GM21528 (cell line): ENCODE data around the gene CNKSR1.

Source experiments
- ATAC-seq: cut with Tn5 transposase; IDR thresholded peaks from one replicate; pipeline ENCODE4 v1.9.1; 2021; ENCODE audit warnings: mild to moderate bottlenecking, moderate library complexity; ENCODE audit not compliant: unreplicated experiment, low FRiP score

Gene CNKSR1

GRCh38 chr1:26159743-26160039, 17.6 kb upstream of the CNKSR1 start:
- ATAC-seq = no peak

GRCh38 chr1:26160527-26161414, 16.5 kb upstream of the CNKSR1 start:
- no peak for ATAC-seq

- no peak for ATAC-seq
Measured at GRCh38 chr1:26161415-26162219, 15.7 kb upstream of the CNKSR1 start.

GRCh38 chr1:26162220-26162709, 15.0 kb upstream of the CNKSR1 start:
- no peak for ATAC-seq

- ATAC-seq = no peak
Measured at GRCh38 chr1:26163684-26164035, 13.6 kb upstream of the CNKSR1 start.

DNA sequence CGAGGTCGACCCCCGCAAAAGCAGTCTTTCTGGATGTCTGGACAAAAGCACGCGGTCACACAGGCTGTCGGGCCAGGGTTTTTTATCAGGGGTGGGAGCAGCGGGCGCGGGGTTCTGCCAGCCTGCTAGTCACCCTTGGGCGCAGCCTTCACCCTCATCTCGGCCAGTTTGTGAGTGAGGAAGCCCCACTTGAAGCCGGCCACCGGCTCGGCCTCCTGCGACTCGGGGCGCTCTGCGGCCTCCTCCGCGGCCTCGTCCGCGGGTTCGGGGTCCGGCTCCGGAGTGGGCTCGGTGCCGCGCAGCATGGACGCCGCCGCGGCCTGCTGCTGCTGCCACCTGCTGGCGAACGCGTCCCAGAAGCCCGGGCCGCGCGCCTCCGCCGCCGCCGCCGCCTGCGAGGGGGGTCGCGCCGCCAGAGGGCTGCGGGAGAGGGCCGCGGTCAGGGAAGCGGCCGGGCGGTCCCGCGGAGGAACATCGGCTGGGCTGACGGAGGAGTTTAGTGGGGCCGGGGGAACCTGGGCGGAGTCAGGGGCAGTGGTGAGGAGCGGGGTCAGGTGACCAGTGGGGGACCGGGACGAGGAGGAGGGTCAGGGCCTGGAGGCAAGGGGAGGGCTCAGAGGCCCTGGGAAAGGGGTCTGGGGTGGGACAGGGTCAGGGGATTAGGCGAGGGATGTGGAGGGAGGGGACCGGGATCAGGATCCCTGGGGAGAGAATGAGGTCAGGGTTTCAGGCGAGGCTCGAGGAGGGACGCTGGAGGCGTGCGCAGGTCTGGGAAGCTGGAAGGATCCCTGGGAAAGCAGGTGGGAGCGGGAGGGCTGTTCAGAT, 13.0 kb upstream of the CNKSR1 start:
- ATAC-seq = no peak

DNA sequence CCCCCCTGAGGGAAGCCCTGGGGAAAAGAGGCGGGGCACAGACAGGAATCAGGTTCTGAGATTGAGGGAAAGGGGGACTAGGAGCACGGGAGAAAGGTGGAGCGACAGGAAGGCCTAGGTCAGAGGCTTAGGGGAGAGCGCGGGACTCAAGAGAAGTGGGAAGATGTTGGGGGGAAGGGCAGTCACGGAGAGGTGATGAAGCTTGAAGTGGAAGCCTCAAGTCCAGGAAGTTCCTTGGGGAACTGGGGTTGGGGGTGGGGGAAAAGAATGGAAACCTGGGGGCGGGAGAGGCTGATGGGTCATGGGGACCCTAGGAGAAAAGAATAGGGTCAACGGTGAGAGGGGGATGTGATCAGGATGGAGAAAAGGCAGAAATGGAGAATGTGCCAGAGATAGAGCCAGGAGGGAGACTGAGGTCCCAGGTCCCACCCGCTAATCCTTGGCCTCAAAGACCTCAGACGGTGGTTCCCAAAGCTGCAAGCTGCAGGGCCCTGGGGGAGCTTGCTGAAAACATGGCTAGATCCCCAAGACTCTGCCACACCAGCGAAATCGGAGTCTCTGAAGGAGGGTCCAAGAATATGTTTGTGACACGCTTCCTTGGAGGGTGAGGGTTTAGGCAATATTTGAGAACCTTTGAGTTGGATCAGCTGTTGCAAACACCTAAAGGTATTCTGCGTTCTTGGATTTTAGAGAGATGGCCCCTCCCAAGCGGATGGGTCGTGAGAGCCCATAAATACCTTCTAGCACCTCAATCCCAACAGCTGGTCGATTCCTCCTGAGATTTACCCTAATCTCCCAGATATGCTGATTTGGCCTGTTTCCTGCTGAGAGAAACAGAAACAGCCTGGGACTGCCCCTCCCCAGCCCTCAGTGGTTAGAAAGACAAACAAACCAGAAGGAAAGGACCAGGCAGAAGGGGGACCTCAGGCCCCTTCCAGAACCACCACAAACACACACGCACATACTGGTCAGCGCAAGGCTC, 12.1 kb upstream of the CNKSR1 start:
- ATAC-seq = no peak

GRCh38 chr1:26166719-26167281, 10.5 kb upstream of the CNKSR1 start:
- no peak for ATAC-seq

- ATAC-seq = no peak
Measured at GRCh38 chr1:26168410-26169197, 8.7 kb upstream of the CNKSR1 start, which contains the start of gene C1orf232. TSS of gene C1orf232 (minus strand) at chr1:26168963. CDS start at chr1:26168499, 464 bp downstream.

- ATAC-seq = no peak
Measured at GRCh38 chr1:26169198-26169554, 8.1 kb upstream of the CNKSR1 start.

DNA sequence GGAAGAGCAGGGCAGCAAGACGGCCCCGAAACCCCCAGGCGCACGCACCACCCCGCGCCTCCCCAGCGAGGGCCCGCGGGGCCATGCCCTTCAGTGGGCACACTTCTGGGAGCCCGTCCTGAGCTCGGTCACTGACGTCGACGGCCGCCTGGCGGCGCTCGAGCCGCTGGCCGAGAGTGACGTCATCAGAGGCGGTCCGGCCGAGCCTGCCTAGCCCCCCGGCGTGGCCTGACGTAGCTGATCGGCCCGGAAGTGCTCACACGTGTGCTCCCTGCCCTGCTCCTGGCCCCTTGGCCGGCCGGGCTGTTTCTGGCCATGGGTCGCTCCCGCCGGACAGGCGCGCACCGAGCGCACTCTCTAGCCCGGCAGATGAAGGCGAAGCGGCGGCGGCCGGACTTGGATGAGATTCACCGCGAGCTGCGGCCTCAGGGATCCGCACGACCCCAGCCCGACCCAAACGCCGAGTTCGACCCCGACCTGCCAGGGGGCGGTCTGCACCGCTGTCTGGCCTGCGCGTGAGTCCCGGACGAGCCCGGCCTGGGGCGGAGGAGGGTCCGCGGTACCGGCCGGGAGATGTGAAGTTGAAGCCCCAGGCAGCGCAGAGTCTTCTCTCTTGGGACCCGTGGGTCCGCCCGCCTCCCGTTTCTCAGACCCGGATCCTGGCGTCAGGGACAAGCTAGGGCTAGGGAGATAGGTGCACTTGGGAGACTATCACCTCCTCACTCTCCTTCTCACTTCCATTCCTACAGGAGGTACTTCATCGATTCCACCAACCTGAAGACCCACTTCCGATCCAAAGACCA, 7.4 kb upstream of the CNKSR1 start, which contains the start of gene ZNF593:
TSS of gene ZNF593 (plus strand) at position 240 of the 803 bp plus-strand sequence. CDS start at position 316, 76 bp downstream.
- peak; percentile 91 for ATAC-seq

DNA sequence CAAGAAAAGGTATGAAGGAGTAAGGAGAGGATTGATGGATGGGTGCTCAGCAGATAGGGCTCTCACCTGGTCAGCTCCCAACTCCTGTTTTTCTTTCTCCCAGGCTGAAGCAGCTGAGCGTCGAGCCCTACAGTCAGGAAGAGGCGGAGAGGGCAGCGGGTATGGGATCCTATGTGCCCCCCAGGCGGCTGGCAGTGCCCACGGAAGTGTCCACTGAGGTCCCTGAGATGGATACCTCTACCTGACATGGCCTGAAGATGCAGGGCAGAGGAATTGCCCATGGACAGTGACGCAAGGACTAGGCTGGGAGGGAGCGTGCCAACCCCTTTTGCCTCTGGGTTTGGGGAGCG, 6.8 kb upstream of the CNKSR1 start:
- ATAC-seq = no peak

DNA sequence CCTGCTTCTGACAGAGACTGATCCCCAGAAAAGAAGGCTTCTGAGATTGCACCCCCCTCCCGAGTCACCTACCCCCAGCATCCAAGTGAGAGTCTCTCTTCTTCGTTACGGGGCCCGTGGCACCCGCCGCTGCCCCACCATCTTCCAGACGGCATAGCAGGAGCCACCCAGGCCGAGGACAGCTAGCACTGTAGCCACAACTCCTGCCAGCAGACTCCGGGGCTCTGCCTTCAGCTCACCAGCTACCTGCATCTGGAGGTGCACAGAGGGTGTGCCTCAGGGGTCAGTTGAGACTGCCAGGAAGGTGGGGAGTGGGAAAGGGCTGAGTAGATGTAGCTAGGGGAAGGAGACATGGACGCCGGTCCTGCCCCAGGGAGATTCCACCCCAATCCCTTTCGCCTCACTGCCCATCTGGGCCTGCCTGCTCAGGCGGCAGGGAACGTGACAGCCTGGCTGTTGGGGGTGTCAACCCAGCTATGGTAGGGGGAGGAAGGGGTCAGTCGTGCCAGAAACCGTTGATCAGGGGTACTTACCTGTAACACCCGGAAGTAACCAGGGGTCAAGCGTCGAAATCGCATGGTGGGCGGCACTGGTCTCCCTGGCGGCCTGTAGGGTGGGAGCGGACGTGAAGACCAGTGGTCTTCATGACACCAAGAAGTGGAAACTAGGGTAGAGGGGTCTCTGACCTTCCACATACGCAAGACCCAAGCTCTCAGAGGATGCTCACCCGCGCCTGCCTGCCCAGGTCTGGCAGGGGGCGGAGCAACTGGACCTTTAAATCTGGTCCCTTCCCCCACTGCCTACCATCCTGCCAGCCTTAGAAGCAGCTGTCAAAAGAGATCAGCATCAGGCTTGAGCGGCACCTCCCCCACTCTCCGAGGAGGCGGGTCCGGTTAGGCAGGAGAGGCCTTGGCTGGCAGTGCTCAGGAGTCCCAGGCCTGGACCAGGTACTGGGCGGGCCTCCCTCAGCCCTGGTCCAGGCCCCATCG, 5.9 kb upstream of the CNKSR1 start, which contains the start of gene ZNF593OS:
TSS of gene ZNF593OS (minus strand) at position 749 of the 989 bp plus-strand sequence. CDS start at position 578, 171 bp downstream.
- no peak for ATAC-seq

DNA sequence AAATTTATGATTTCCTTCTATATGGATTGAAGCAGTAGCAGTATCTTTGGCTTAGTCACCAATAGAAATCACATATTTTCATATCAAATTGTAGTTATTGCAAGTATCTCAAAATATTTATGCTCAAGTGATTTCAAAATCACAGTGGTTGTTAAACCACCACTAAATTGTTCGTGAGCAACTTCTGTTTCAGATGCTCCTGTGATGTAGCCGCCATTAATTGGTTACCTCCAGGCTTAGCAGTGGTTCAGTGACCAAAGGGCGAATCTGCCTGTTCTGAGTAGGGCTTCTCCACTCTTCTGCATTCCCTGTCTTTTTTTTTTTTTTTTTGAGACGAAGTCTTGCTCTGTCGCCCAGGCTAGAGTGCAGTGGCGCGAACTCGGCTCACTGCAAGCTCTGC, 1.9 kb upstream of the CNKSR1 start:
- no peak for ATAC-seq

- ATAC-seq = no peak
Measured at GRCh38 chr1:26180010-26180506, 2.8 kb downstream of the CNKSR1 start.
